C1 segment of cervical spinal cord (tissue), 14 donors: ENCODE data around the gene SPINK6.

Source experiments
- DNase-seq, 14 donors: peaks; one replicate each; lab custom pipeline; 2025; lab: John Stamatoyannopoulos, UW

SPINK6 gene

DNA sequence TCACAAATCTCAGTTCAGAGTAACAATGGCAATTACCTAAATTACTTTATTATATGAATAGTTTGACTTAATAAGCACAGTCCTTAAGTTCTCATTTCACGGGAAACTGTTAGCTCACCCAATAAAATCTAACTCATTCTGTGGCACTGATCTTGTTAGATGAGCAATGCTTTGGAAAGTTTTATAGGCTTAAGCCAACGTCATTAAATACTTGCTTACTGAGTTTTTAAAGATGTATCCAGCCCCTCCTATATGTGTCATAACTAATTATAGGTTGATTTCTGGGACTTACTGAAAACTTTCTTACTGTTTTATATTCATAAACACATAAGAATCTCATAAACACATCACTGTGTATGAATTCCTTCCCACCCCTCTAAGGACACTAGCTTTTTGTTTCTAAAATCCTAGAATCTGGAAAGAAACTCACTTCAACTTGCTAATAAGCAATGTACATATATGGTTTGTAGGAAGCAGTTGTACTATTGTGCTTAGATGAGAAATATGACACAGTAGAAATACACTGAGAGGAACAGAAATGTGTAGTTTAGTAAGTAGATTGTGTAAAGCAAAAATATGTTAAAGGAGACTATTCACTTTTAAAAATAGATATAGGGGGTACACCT, 21.4 kb downstream of the SPINK6 start:
- no peak for DNase-seq

DNA sequence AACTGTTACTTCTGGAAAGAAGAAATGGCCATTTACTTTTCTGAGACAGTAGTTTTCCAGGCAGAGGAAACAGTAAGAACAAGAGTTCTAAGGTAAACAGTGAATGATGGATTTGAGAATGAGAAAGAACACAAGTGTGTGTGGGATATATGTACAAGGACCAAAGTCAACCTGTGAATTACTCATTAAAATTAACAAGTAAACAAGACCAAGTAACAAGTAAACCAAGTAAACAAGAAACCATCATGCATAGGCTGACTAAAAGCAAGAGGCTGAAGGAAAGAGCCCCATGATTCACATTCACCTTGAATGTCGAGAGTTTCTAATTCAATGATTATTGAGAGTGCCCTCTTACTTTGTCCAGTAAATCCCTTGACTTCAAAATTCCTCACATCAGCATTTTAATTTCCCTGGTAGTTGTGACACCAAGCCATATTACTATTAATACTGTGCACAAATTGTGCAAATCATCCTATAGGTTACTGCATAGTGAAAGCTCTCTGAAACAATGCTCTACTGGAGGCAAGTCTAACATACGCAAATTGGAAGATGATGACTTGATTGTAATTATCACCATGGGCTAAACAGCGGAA, 25.6 kb downstream of the SPINK6 start:
- DNase-seq = no peak

DNA sequence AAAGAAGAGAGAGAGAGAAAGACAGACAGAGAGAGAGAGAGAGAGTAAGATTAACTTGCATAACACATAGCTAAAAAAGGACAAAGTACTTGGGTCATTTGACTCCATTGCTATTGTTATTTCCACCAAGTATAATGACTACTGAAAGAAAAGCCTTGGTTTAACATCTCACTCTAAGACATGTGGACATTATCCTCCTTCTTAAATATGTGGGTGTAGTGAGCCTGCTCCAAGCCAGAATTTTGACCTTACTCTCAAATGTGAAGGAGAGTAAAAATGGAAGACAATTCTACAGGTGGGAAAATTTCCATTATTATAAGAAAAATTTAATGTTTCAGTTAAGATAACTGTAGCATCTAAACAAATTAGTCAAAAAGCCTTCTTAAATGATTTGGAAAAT, 27.0 kb downstream of the SPINK6 start:
- DNase-seq = no peak

DNA sequence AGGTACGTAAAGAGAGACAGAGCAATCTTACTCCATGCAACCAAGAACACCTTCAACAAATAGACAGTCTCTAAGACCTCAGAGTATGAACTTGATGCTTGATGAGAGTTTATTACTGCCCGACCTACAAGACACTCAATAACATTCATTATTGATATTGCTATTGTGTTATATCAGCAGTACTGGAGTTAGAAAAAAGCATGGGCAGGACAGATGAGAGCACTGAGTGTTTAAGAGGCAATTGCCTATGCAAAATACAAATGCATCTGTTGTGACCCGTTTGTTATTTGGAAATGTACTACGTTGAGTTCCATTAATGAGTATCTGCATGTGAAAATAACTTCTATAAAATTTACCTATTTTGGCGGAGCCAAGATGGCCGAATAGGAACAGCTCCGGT, 27.4 kb downstream of the SPINK6 start:
- DNase-seq = no peak

DNA sequence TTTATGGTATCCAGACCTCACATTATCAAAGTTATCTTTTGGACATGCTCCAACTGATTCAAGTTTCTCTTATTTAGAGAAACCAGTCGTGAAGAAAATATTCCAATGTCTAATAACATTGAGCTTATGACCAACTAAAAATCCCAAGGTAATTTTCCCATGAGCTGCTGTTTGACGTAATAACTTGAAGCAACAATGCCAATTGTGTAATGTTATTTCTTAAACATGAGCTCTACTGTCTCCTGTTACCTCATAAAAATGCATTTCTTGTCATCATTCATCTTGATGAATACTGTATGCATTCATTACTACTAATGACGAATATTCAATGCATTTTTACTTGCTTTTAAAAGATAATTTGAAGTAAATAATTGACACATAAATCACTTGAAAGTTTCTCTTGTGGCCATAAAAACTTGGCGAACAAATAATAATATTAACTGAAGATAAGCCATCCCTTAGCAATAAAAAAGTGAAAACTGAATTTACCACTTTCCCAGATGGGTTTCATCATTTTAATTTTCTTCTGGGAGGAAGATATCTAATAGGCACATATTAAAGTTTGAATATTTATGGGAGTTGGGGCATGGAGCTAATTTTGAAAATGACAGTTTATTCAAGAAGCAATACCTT, 35.1 kb downstream of the SPINK6 start:
- DNase-seq = no peak

DNA sequence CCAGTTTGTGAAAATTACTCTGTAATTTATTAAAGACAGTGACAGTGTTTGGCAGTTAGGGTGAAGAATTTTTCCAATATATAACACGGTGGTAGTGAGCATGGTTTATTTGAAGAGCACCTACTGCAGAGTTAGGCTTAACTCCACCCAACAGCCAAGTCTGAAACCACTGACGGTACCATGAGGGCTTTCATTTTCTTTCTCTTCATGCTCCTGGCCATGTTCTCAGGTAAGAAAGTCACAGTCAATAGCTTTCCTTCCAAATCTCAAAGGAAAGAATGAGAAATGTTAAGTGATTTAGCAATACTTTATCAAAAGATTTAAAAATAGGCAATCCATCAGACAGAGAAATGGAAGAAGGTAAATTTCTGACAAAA, 35.6 kb downstream of the SPINK6 start, which contains the start of gene MARCOL:
TSS of gene MARCOL (plus strand) at position 108 of the 377 bp plus-strand sequence. CDS start at position 181, 73 bp downstream.
- no peak for DNase-seq

DNA sequence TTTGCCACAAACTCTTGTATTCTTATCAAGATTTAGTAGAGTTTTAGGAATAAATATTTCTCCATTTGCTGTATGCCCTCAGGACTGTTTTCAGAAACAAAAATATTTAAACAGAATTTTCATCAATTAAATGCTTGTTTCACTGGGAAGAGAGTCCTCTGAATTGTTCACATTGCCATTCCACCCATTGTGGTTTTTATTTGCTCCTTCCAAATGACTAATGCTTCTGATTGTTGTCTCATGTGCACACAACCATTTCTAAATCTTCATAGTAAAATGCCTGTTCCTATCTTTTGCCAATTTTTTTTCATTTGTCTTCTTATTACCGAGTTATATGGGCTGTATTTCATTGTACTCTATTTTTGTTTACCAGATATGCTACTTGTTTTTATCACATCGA, 46.1 kb downstream of the SPINK6 start:
- no peak for DNase-seq

DNA sequence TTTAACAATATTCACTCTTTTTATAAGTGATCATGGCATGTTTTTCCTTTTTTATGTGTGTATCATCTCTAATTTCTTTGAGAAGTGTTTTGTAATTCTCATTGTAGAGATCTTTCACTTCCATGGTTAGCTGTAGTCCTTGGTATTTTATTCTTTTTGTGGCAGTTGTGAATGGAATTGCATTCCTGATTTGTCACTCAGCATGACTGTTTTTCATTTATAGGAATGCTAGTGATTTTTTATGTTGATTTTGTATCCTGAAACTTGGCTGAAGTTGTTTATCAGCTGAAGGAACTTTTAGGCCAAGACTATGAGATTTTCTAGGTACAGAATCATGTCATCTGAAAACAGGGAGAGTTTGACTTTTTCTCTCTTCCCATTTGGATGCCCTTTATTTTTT, 52.6 kb downstream of the SPINK6 start:
- no peak for DNase-seq

DNA sequence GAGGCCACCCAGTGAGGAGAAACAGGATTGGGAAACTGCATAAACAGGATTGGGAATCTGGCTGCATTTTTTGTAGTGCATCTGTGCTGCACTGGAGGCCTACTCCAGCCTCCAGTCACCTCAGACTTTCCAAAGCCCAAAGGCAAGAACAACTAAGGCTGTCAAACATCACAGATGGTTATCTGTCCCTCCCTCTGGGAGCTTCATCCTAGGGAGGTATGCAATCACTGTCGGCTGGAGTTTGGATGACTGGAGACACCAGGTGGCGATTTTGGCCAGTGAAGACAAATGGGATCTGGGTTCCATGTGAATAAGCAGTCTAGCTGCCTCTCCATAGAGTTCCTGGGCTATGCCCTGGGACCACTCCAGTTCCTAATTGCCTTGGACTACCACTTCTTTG, 56.4 kb downstream of the SPINK6 start:
- no peak for DNase-seq

DNA sequence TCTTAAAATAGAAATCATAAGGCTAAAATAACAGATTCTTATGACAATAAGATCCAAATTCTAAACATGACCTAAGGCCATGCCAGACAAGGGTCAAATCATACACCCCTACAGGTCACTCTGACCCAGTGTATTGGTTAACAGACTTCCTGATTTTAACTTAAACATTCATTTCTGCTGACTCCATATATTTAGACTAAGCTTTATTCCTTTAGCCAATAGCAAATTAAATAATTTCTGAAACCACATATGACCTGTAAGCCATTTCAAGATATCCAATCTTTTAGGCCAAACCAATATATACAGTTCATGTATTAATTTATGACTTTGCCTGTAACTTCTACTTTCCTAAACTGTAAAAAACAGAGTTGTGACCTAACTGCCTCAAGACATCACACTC, 58.4 kb downstream of the SPINK6 start:
- no peak for DNase-seq
